ENCODE measurements around the gene EEF1AKMT2. TPM values are rescaled to one million over a fixed set of nuclear protein-coding genes. Genes with fewer than 3 reads are reported as not detected.
A peak's percentile ranks its signal among the peaks of the same experiment; 100 is the strongest.

The EEF1AKMT2 gene
- total and polyA plus RNA-seq, 9 of the 15 experiments (the other 6 are each of a cell fraction or from before 2014, with no cell fraction given), result 9.3 to 34.3 (median 23.7) TPM

GRCh38 chr10:124798781-124799180 lies 7.1 kb upstream of the EEF1AKMT2 start:
- ATAC-seq (no peak), FAIRE-seq (no peak), DNase-seq (ENCODE audit: extremely low read depth in 1 of 4, low spot score in 3 of 4) (no peak)
- Histone ChIP-seq H3K4me3 (no peak overlapping the region), H4K20me1 (replicated peaks; ENCODE audit: control insufficient read depth, insufficient read depth, low read length) (no peaks in the 10 kb centered on the region), H3K4me1 (replicated peaks in 1 of 2; ENCODE audit: control insufficient read depth in 2 of 2, insufficient read depth in 2 of 2, low read length in 2 of 2) (peaks cover 11 to 12% of the 10 kb centered on the region in 2 experiments; a peak in 4 of 5 replicates), H3K4me2 (ENCODE audit: insufficient read depth, low read length) (peak overlapping the region; percentile 50; the same call in 1 of the 2 replicates), H2AFZ (ENCODE audit: low read depth, low read length) (peak overlapping the region; percentile 51; the same call in 1 of the 2 replicates), H3K27ac (ENCODE audit: extremely low read depth, low read depth, low read length) (no peak overlapping the region), H3K9me3 (replicated peaks; ENCODE audit: control insufficient read depth, insufficient read depth, low read depth, low read length) (no peaks in the 10 kb centered on the region), H3K36me3 (ENCODE audit: control insufficient read depth, insufficient read depth, low read length) (no peaks in the 10 kb centered on the region), H3K9me1 (ENCODE audit: control insufficient read depth, insufficient read depth, low read length) (no peaks in the 10 kb centered on the region), H3K9ac (ENCODE audit: insufficient read depth in 1 of 2, low read depth in 2 of 2, low read length in 2 of 2) (no peak overlapping the region), H3K79me2 (ENCODE audit: control insufficient read depth, insufficient read depth, low read length) (peaks cover 25% of the 10 kb centered on the region), H3K27me3 (ENCODE audit: control insufficient read depth in 2 of 2, insufficient read depth in 2 of 2, low read length in 2 of 2) (no peaks in the 10 kb centered on the region)
- TF ChIP-seq PHF20 (IDR thresholded peaks at IDR 0.05; ENCODE audit: partially characterized antibody), result no peak
- TF ChIP-seq, protein P1, sequence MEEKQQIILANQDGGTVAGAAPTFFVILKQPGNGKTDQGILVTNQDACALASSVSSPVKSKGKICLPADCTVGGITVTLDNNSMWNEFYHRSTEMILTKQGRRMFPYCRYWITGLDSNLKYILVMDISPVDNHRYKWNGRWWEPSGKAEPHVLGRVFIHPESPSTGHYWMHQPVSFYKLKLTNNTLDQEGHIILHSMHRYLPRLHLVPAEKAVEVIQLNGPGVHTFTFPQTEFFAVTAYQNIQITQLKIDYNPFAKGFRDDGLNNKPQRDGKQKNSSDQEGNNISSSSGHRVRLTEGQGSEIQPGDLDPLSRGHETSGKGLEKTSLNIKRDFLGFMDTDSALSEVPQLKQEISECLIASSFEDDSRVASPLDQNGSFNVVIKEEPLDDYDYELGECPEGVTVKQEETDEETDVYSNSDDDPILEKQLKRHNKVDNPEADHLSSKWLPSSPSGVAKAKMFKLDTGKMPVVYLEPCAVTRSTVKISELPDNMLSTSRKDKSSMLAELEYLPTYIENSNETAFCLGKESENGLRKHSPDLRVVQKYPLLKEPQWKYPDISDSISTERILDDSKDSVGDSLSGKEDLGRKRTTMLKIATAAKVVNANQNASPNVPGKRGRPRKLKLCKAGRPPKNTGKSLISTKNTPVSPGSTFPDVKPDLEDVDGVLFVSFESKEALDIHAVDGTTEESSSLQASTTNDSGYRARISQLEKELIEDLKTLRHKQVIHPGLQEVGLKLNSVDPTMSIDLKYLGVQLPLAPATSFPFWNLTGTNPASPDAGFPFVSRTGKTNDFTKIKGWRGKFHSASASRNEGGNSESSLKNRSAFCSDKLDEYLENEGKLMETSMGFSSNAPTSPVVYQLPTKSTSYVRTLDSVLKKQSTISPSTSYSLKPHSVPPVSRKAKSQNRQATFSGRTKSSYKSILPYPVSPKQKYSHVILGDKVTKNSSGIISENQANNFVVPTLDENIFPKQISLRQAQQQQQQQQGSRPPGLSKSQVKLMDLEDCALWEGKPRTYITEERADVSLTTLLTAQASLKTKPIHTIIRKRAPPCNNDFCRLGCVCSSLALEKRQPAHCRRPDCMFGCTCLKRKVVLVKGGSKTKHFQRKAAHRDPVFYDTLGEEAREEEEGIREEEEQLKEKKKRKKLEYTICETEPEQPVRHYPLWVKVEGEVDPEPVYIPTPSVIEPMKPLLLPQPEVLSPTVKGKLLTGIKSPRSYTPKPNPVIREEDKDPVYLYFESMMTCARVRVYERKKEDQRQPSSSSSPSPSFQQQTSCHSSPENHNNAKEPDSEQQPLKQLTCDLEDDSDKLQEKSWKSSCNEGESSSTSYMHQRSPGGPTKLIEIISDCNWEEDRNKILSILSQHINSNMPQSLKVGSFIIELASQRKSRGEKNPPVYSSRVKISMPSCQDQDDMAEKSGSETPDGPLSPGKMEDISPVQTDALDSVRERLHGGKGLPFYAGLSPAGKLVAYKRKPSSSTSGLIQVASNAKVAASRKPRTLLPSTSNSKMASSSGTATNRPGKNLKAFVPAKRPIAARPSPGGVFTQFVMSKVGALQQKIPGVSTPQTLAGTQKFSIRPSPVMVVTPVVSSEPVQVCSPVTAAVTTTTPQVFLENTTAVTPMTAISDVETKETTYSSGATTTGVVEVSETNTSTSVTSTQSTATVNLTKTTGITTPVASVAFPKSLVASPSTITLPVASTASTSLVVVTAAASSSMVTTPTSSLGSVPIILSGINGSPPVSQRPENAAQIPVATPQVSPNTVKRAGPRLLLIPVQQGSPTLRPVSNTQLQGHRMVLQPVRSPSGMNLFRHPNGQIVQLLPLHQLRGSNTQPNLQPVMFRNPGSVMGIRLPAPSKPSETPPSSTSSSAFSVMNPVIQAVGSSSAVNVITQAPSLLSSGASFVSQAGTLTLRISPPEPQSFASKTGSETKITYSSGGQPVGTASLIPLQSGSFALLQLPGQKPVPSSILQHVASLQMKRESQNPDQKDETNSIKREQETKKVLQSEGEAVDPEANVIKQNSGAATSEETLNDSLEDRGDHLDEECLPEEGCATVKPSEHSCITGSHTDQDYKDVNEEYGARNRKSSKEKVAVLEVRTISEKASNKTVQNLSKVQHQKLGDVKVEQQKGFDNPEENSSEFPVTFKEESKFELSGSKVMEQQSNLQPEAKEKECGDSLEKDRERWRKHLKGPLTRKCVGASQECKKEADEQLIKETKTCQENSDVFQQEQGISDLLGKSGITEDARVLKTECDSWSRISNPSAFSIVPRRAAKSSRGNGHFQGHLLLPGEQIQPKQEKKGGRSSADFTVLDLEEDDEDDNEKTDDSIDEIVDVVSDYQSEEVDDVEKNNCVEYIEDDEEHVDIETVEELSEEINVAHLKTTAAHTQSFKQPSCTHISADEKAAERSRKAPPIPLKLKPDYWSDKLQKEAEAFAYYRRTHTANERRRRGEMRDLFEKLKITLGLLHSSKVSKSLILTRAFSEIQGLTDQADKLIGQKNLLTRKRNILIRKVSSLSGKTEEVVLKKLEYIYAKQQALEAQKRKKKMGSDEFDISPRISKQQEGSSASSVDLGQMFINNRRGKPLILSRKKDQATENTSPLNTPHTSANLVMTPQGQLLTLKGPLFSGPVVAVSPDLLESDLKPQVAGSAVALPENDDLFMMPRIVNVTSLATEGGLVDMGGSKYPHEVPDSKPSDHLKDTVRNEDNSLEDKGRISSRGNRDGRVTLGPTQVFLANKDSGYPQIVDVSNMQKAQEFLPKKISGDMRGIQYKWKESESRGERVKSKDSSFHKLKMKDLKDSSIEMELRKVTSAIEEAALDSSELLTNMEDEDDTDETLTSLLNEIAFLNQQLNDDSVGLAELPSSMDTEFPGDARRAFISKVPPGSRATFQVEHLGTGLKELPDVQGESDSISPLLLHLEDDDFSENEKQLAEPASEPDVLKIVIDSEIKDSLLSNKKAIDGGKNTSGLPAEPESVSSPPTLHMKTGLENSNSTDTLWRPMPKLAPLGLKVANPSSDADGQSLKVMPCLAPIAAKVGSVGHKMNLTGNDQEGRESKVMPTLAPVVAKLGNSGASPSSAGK (IDR thresholded peaks at IDR 0.05), result 0 out of 2 replicates have a peak, but pooled peaks have one; percentile 15
- peak; percentile 41 to 59; a peak in 2 of 4 replicates for TF ChIP-seq FOXK2 (conservative IDR thresholded peaks at IDR 0.05 in 1 of 2, IDR thresholded peaks at IDR 0.05 in 1 of 2; ENCODE audit: low read depth in 2 of 2)
- TF ChIP-seq ARID1B (IDR thresholded peaks at IDR 0.05), result 0 out of 2 replicates have a peak, but pooled peaks have one; percentile 2
- intact Hi-C loops (cut with micrococcal nuclease) (loop anchor here (10.0 kb wide), 1 partner anchor 246 kb away; no protein-coding TSS in a partner anchor), in situ Hi-C loops (cut with MboI) (no loop called here)
- ChIA-PET CTCF (ENCODE audit: low intra/inter-chr PET ratio) (no interaction called here), POLR2A (interaction anchor here (0.6 kb wide), 1 partner anchor 58 kb away, joined by 3 read pairs; no protein-coding TSS in a partner anchor)
- 5% methylated on average over 4 of the region's 4 CpGs for WGBS (ENCODE audit: insufficient coverage, low coverage, missing lambda C conversion rate)
- BruUV-seq (replicated peaks), result no TSS peak
